ENCODE data around the gene PCBD1.

PCBD1 gene

GRCh38 chr10:70917226-70917625 lies 28.9 kb upstream of the PCBD1 start:
- no peak overlapping the region for H3K4me3 ChIP-seq (replicated peaks; ENCODE audit: low read depth, low read length)
- TF ChIP-seq CTCF (IDR thresholded peaks at IDR 0.05; ENCODE audit: low read length, missing control alignments), result no peak
- no peak for DNase-seq (ENCODE audit: low read depth)

- no peak for DNase-seq (ENCODE audit: low read depth)
- no peak overlapping the region for H3K4me3 ChIP-seq (replicated peaks; ENCODE audit: low read depth, low read length)
- no peak for TF ChIP-seq CTCF (IDR thresholded peaks at IDR 0.05; ENCODE audit: low read length, missing control alignments)
Observed at GRCh38 chr10:70916241-70916640, 27.9 kb upstream of the PCBD1 start.

- no peak overlapping the region for H3K4me3 ChIP-seq (replicated peaks; ENCODE audit: low read depth, low read length)
- no peak for DNase-seq (ENCODE audit: low read depth)
- no peak for TF ChIP-seq CTCF (IDR thresholded peaks at IDR 0.05; ENCODE audit: low read length, missing control alignments)
Observed at GRCh38 chr10:70915806-70916205, 27.4 kb upstream of the PCBD1 start.

GRCh38 chr10:70915206-70915605 lies 26.8 kb upstream of the PCBD1 start:
- no peak for DNase-seq (ENCODE audit: low read depth)
- no peak overlapping the region for H3K4me3 ChIP-seq (replicated peaks; ENCODE audit: low read depth, low read length)
- TF ChIP-seq CTCF (IDR thresholded peaks at IDR 0.05; ENCODE audit: low read length, missing control alignments), result no peak

- no peak for TF ChIP-seq CTCF (IDR thresholded peaks at IDR 0.05; ENCODE audit: low read length, missing control alignments)
- no peak overlapping the region for H3K4me3 ChIP-seq (replicated peaks; ENCODE audit: low read depth, low read length)
- DNase-seq (ENCODE audit: low read depth), result no peak
Observed at GRCh38 chr10:70914316-70914864, 26.0 kb upstream of the PCBD1 start.

- no peak for DNase-seq (ENCODE audit: low read depth)
- no peak overlapping the region for H3K4me3 ChIP-seq (replicated peaks; ENCODE audit: low read depth, low read length)
- TF ChIP-seq CTCF (IDR thresholded peaks at IDR 0.05; ENCODE audit: low read length, missing control alignments), result no peak
Observed at GRCh38 chr10:70913893-70914240, 25.5 kb upstream of the PCBD1 start.

GRCh38 chr10:70913191-70913892 lies 25.0 kb upstream of the PCBD1 start:
- no peak for DNase-seq (ENCODE audit: low read depth)
- no peak overlapping the region for H3K4me3 ChIP-seq (replicated peaks; ENCODE audit: low read depth, low read length)
- TF ChIP-seq CTCF (IDR thresholded peaks at IDR 0.05; ENCODE audit: low read length, missing control alignments), result no peak
